ENCODE measurements around the gene KLHDC8A.
A peak's percentile ranks its signal among the peaks of the same experiment; 100 is the strongest.

KLHDC8A gene

DNA sequence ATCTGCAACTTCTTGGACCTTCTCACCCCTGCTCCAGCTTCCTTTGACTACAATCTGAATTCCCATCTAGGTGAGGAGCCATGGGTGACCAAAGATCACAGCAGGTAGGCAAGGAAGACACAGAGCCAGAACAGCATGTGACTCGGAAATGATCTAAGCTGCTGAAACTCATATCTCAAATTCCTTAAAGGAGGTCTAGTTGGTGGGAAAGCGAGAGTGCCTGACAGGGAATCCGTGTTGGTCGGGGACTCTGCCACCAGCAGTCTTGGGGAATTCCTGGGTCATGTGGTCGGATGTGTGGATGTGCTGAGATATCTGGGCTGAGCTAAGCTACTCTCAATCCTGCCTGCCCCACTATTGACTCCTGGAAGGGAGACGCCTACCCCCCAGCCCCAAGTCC is 31.9 kb downstream of the KLHDC8A start:
- H3K36me3 ChIP-seq (replicated peaks in 1 of 2; ENCODE audit: control insufficient read depth in 2 of 2, insufficient read depth in 2 of 2, low read length in 2 of 2): peaks cover 0 to 3% of the 10 kb centered on the region in 2 donors
- no peaks in the 10 kb centered on the region for H3K79me1 ChIP-seq (ENCODE audit: low read depth, low read length)
- H3K27me3 ChIP-seq (ENCODE audit: control insufficient read depth in 3 of 3, insufficient read depth in 3 of 3, low read depth in 1 of 3, low read length in 3 of 3): peaks cover 0 to 3% (median 0%) of the 10 kb centered on the region in 3 experiments
- peak overlapping the region; percentile 94 for H4K8ac ChIP-seq (ENCODE audit: low read depth, low read length)
- no peak overlapping the region for H3K4me3 ChIP-seq (ENCODE audit: low read length in 2 of 2)
- H3K4me2 ChIP-seq (ENCODE audit: insufficient read depth, low read length, poor library complexity, severe bottlenecking): no peak overlapping the region
- peak overlapping the region; percentile 30 for H2AFZ ChIP-seq (ENCODE audit: low read length)
- peak overlapping the region; percentile 3 for H2AK5ac ChIP-seq (ENCODE audit: low read depth, low read length)
- H3K9me3 ChIP-seq (replicated peaks in 1 of 2; ENCODE audit: control insufficient read depth in 2 of 2, insufficient read depth in 1 of 2, low read depth in 1 of 2, low read length in 2 of 2): no peaks in the 10 kb centered on the region
- peak overlapping the region; percentile 65 for H3K27ac ChIP-seq (replicated peaks; ENCODE audit: low read length)
- H3K9ac ChIP-seq (ENCODE audit: low read depth, low read length, poor library complexity): no peak overlapping the region
- H3K4me1 ChIP-seq (ENCODE audit: control insufficient read depth in 2 of 2, insufficient read depth in 1 of 2, low read depth in 1 of 2, low read length in 2 of 2): peaks cover 7 to 18% of the 10 kb centered on the region in 2 donors
- no peak overlapping the region for H3K23ac ChIP-seq (ENCODE audit: low read depth, low read length, poor library complexity)
- peak overlapping the region; percentile 7 for H3K4ac ChIP-seq (ENCODE audit: low read length)
- H2BK12ac ChIP-seq (ENCODE audit: low read length): peak overlapping the region; percentile 1
- WGBS, 2 donors (ENCODE audit: extremely low coverage in 2 of 2, insufficient read length in 2 of 2, insufficient replicate concordance in 1 of 2): no CpG with 5 or more reads among the region's 6 CpGs
- H3K14ac ChIP-seq (ENCODE audit: low read length): no peak overlapping the region
- peak overlapping the region; percentile 86 for H4K91ac ChIP-seq (ENCODE audit: low read depth, low read length, poor library complexity)
- peak overlapping the region; percentile 97 for H2BK5ac ChIP-seq (ENCODE audit: low read length)
- DNase-seq (ENCODE audit: low spot score): no peak
- no peak overlapping the region for H2BK15ac ChIP-seq (ENCODE audit: low read length)
- peak overlapping the region; percentile 85 for H2BK120ac ChIP-seq (ENCODE audit: low read depth, low read length)
- peak overlapping the region; percentile 93 for H3K18ac ChIP-seq (ENCODE audit: low read length)

DNA sequence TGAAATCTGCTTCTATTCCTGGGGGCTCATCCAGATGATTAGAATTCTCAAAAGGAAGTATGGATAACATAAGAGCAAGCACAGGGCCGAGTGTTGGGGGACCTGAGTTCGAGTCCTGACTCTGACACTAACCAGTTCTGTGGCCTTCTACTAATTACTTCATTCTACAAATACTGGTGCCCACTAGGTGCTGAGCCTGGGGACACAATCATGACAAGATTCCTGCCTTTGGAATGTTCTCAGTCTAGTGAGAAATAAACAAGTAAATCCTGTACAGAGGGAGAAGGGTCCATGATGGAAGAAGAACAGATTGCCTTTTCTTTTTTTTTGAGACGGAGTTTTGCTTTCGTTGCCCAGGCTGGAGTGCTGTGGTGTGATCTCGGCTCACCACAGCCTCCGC is 32.9 kb downstream of the KLHDC8A start:
- H4K91ac ChIP-seq (ENCODE audit: low read depth, low read length, poor library complexity): no peak overlapping the region
- WGBS, 2 donors (ENCODE audit: extremely low coverage in 2 of 2, insufficient read length in 2 of 2, insufficient replicate concordance in 1 of 2): no CpG with 5 or more reads among the region's 6 CpGs

DNA sequence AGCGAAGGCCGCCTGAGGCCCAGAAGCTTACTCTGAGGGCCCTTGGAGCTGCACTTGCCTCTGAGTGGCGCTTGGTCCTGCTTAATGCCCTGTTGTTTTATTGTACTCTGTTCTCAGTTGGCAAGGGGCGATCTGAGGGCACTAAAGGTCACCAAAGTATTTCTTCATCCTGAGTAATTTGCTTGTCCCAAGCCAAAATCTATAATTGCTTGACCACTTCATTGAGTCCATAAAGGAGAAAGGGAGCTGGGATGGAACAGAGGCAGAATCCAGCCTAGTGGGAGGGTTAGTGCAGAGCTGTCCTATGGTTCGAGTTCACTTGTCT is 34.8 kb downstream of the KLHDC8A start:
- Histone ChIP-seq H3K18ac (ENCODE audit: low read length) (no peak overlapping the region), H3K9me3 (replicated peaks in 1 of 2; ENCODE audit: control insufficient read depth in 2 of 2, insufficient read depth in 1 of 2, low read depth in 1 of 2, low read length in 2 of 2) (no peaks in the 10 kb centered on the region), H3K4me1 (ENCODE audit: control insufficient read depth in 2 of 2, insufficient read depth in 1 of 2, low read depth in 1 of 2, low read length in 2 of 2) (peaks cover 28 to 29% of the 10 kb centered on the region in 2 donors), H3K27me3 (ENCODE audit: control insufficient read depth in 3 of 3, insufficient read depth in 3 of 3, low read depth in 1 of 3, low read length in 3 of 3) (no peaks in the 10 kb centered on the region), H2BK15ac (ENCODE audit: low read length) (no peak overlapping the region), H3K9ac (ENCODE audit: low read depth, low read length, poor library complexity) (no peak overlapping the region), H2BK120ac (ENCODE audit: low read depth, low read length) (no peak overlapping the region), H3K4me3 (ENCODE audit: low read length in 2 of 2) (peak overlapping the region in 1 of 2 donors; percentile 96), H3K36me3 (replicated peaks in 1 of 2; ENCODE audit: control insufficient read depth in 2 of 2, insufficient read depth in 2 of 2, low read length in 2 of 2) (peaks cover 8 to 32% of the 10 kb centered on the region in 2 donors), H2AFZ (ENCODE audit: low read length) (peak overlapping the region; percentile 75), H3K4ac (ENCODE audit: low read length) (no peak overlapping the region), H3K14ac (ENCODE audit: low read length) (no peak overlapping the region), H2BK12ac (ENCODE audit: low read length) (no peak overlapping the region), H3K79me1 (ENCODE audit: low read depth, low read length) (no peaks in the 10 kb centered on the region), H2BK5ac (ENCODE audit: low read length) (no peak overlapping the region), H3K23ac (ENCODE audit: low read depth, low read length, poor library complexity) (no peak overlapping the region), H4K91ac (ENCODE audit: low read depth, low read length, poor library complexity) (no peak overlapping the region), H3K4me2 (ENCODE audit: insufficient read depth, low read length, poor library complexity, severe bottlenecking) (no peak overlapping the region), H3K27ac (replicated peaks; ENCODE audit: low read length) (peak overlapping the region; percentile 37), H2AK5ac (ENCODE audit: low read depth, low read length) (no peak overlapping the region), H4K8ac (ENCODE audit: low read depth, low read length) (no peak overlapping the region)
- no peak for DNase-seq (ENCODE audit: low spot score)
- no CpG with 5 or more reads among the region's 5 CpGs for WGBS, 2 donors (ENCODE audit: extremely low coverage in 2 of 2, insufficient read length in 2 of 2, insufficient replicate concordance in 1 of 2)

More for the DNA sequence above, 32.9 kb downstream of the KLHDC8A start:
- Histone ChIP-seq H3K23ac (ENCODE audit: low read depth, low read length, poor library complexity) (no peak overlapping the region), H4K8ac (ENCODE audit: low read depth, low read length) (no peak overlapping the region), H3K36me3 (replicated peaks in 1 of 2; ENCODE audit: control insufficient read depth in 2 of 2, insufficient read depth in 2 of 2, low read length in 2 of 2) (peaks cover 0 to 13% of the 10 kb centered on the region in 2 donors), H3K9ac (ENCODE audit: low read depth, low read length, poor library complexity) (no peak overlapping the region), H2BK12ac (ENCODE audit: low read length) (no peak overlapping the region), H3K18ac (ENCODE audit: low read length) (no peak overlapping the region), H3K27ac (replicated peaks; ENCODE audit: low read length) (no peak overlapping the region), H2BK15ac (ENCODE audit: low read length) (no peak overlapping the region), H2AFZ (ENCODE audit: low read length) (no peak overlapping the region), H2BK5ac (ENCODE audit: low read length) (no peak overlapping the region), H3K9me3 (replicated peaks in 1 of 2; ENCODE audit: control insufficient read depth in 2 of 2, insufficient read depth in 1 of 2, low read depth in 1 of 2, low read length in 2 of 2) (no peaks in the 10 kb centered on the region), H3K79me1 (ENCODE audit: low read depth, low read length) (no peaks in the 10 kb centered on the region), H3K4me3 (ENCODE audit: low read length in 2 of 2) (no peak overlapping the region), H3K27me3 (ENCODE audit: control insufficient read depth in 3 of 3, insufficient read depth in 3 of 3, low read depth in 1 of 3, low read length in 3 of 3) (no peaks in the 10 kb centered on the region), H2BK120ac (ENCODE audit: low read depth, low read length) (no peak overlapping the region), H2AK5ac (ENCODE audit: low read depth, low read length) (no peak overlapping the region), H3K4ac (ENCODE audit: low read length) (no peak overlapping the region), H3K4me1 (ENCODE audit: control insufficient read depth in 2 of 2, insufficient read depth in 1 of 2, low read depth in 1 of 2, low read length in 2 of 2) (peaks cover 10 to 18% of the 10 kb centered on the region in 2 donors), H3K4me2 (ENCODE audit: insufficient read depth, low read length, poor library complexity, severe bottlenecking) (no peak overlapping the region), H3K14ac (ENCODE audit: low read length) (no peak overlapping the region)
- no peak for DNase-seq (ENCODE audit: low spot score)

DNA sequence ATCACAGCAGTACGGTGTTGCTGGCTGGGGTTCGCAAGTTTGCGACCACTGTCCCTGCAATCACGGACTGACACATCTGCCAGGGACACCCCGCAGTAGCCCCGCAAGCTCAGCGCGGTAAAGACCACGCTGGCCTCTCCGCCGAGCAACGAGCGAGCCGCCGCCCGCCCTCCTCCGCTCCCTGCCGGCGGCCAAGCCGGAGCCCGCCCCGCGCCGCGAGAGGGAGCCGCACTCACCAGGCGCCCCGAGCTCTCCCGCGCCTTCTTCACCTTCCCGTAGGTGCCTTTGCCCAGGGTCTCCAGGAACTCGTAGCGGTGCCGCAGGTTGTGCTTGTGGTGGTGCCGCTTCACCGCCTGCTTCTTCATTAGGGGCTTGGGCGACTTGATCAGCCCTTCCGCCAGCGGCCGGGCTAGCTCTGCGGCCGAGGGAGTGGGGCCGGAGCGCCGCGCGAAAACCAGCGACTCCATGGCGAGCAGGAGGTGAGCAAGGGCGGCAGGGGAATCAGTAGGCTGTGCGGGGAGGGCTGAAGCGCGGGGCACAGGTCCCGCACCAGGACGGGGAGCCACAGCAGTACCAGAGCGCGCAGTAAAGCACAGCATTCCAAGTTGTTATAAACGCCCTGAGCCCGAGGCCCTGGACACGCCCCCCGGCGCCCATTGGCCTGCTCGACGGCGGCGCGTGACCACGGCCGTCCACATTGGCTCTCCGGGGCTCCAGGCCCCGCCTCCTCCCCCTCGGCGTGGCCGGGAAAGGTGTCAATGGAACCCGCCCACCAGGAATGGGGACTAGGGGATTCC is 35.4 kb downstream of the KLHDC8A start, which contains the start of gene NUAK2:
TSS of gene NUAK2 (minus strand) at position 584 of the 797 bp plus-strand sequence. CDS start at position 467, 117 bp downstream.
- peak within 1 kb of the TSS; percentile 91 to 96 for H3K4me3 ChIP-seq (ENCODE audit: low read length in 2 of 2)
- peak within 1 kb of the TSS; percentile 66 for H2BK120ac ChIP-seq (ENCODE audit: low read depth, low read length)
- peak within 1 kb of the TSS; percentile 75 for H2AFZ ChIP-seq (ENCODE audit: low read length)
- H3K27ac ChIP-seq (replicated peaks; ENCODE audit: low read length): peak within 1 kb of the TSS; percentile 67
- H3K27me3 ChIP-seq (ENCODE audit: control insufficient read depth in 3 of 3, insufficient read depth in 3 of 3, low read depth in 1 of 3, low read length in 3 of 3): no peaks in the 10 kb centered on the region
- H2BK12ac ChIP-seq (ENCODE audit: low read length): no peak within 1 kb of the TSS
- H3K23ac ChIP-seq (ENCODE audit: low read depth, low read length, poor library complexity): peak within 1 kb of the TSS; percentile 89
- H3K18ac ChIP-seq (ENCODE audit: low read length): peak within 1 kb of the TSS; percentile 99
- H3K14ac ChIP-seq (ENCODE audit: low read length): peak within 1 kb of the TSS; percentile 99
- H3K4me2 ChIP-seq (ENCODE audit: insufficient read depth, low read length, poor library complexity, severe bottlenecking): peak within 1 kb of the TSS; percentile 51
- peak; percentile 93 for DNase-seq (ENCODE audit: low spot score)
- no CpG with 5 or more reads among the region's 75 CpGs for WGBS, 2 donors (ENCODE audit: extremely low coverage in 2 of 2, insufficient read length in 2 of 2, insufficient replicate concordance in 1 of 2)
- no peak within 1 kb of the TSS for H4K8ac ChIP-seq (ENCODE audit: low read depth, low read length)
- peak within 1 kb of the TSS; percentile 97 for H2BK5ac ChIP-seq (ENCODE audit: low read length)
- peak within 1 kb of the TSS; percentile 44 for H2BK15ac ChIP-seq (ENCODE audit: low read length)
- H3K9me3 ChIP-seq (replicated peaks in 1 of 2; ENCODE audit: control insufficient read depth in 2 of 2, insufficient read depth in 1 of 2, low read depth in 1 of 2, low read length in 2 of 2): no peaks in the 10 kb centered on the region
- peak within 1 kb of the TSS; percentile 91 for H2AK5ac ChIP-seq (ENCODE audit: low read depth, low read length)
- H4K91ac ChIP-seq (ENCODE audit: low read depth, low read length, poor library complexity): peak within 1 kb of the TSS; percentile 66
- peaks cover 8 to 37% of the 10 kb centered on the region in 2 donors for H3K36me3 ChIP-seq (replicated peaks in 1 of 2; ENCODE audit: control insufficient read depth in 2 of 2, insufficient read depth in 2 of 2, low read length in 2 of 2)
- no peaks in the 10 kb centered on the region for H3K79me1 ChIP-seq (ENCODE audit: low read depth, low read length)
- H3K4me1 ChIP-seq (ENCODE audit: control insufficient read depth in 2 of 2, insufficient read depth in 1 of 2, low read depth in 1 of 2, low read length in 2 of 2): peaks cover 34% of the 10 kb centered on the region in 2 donors
- H3K4ac ChIP-seq (ENCODE audit: low read length): peak within 1 kb of the TSS; percentile 47
- H3K9ac ChIP-seq (ENCODE audit: low read depth, low read length, poor library complexity): peak within 1 kb of the TSS; percentile 99

Measured in neuronal stem cell (in vitro differentiated cells).